AG04449 (cell line): ENCODE data around the gene SAMM50.

Source experiments
- CTCF ChIA-PET: fragments of 350-600 bp; formaldehyde crosslinking; extraction: SDS; loops from one replicate; lab custom pipeline; 2021; ENCODE audit warnings: antibody characterized with exemption; lab: Yijun Ruan, JAX
- POLR2A ChIA-PET: fragments of 400-600, 350-600 bp; formaldehyde crosslinking; extraction: SDS; loops from one replicate; lab custom pipeline; 2020; ENCODE audit warnings: antibody characterized with exemption, inconsistent platforms; lab: Yijun Ruan, JAX
- DNase-seq: peaks from one replicate; pipeline ENCODE4 v3.0.0-alpha.2; 2010; ENCODE audit warnings: low read depth, low spot score
- H3K4me3 ChIP-seq: 2 replicates; pipeline ENCODE4 v1.5.1; 2011; ENCODE audit warnings: low read depth, mild to moderate bottlenecking, control low read depth, low read length
- CTCF ChIP-seq: IDR thresholded peaks from one replicate; pipeline ENCODE4 v1.5.1; 2011; ENCODE audit warnings: mild to moderate bottlenecking, moderate library complexity, low read length, control low read depth, inconsistent platforms; ENCODE audit not compliant: insufficient read depth; ENCODE audit errors: missing control alignments

SAMM50 gene

GRCh38 chr22:43924877-43925276 is 30.4 kb upstream of the SAMM50 start:
- peak overlapping the region; percentile 39 for H3K4me3 ChIP-seq
- CTCF ChIA-PET = interaction anchor here (2.2 kb wide), 1 partner anchor 20 kb away, joined by 7 read pairs; no protein-coding TSS in a partner anchor
- TF ChIP-seq CTCF = no peak
- POLR2A ChIA-PET = interaction anchor here (0.6 kb wide), 1 partner anchor 19 kb away, joined by 3 read pairs; no protein-coding TSS in a partner anchor
- no peak for DNase-seq

GRCh38 chr22:43925433-43926348 is 29.6 kb upstream of the SAMM50 start:
- TF ChIP-seq CTCF = no peak
- ChIA-PET CTCF (interaction anchor here (2.2 kb wide), 1 partner anchor 19 kb away, joined by 7 read pairs; no protein-coding TSS in a partner anchor), POLR2A (no interaction called here)
- no peak for DNase-seq
- no peak overlapping the region for H3K4me3 ChIP-seq

- DNase-seq = no peak
- ChIA-PET POLR2A (no interaction called here), CTCF (interaction anchor here (2.2 kb wide), 1 partner anchor 19 kb away, joined by 7 read pairs; no protein-coding TSS in a partner anchor)
- no peak for TF ChIP-seq CTCF
- no peak overlapping the region for H3K4me3 ChIP-seq
Observed at GRCh38 chr22:43926349-43926710, 28.9 kb upstream of the SAMM50 start.

GRCh38 chr22:43928468-43928867 is 26.8 kb upstream of the SAMM50 start:
- H3K4me3 ChIP-seq = no peak overlapping the region
- no peak for DNase-seq
- ChIA-PET CTCF (interaction anchor here (1.1 to 2.7 kb wide), 4 partner anchors 10 to 44 kb away, joined by 3 to 8 read pairs (median 3); no protein-coding TSS in a partner anchor), POLR2A (no interaction called here)
- TF ChIP-seq CTCF = no peak

GRCh38 chr22:43928908-43929307 is 26.3 kb upstream of the SAMM50 start:
- TF ChIP-seq CTCF = no peak
- ChIA-PET CTCF (interaction anchor here (1.1 to 5.7 kb wide), 5 partner anchors 10 to 44 kb away, joined by 3 to 58 read pairs (median 3); no protein-coding TSS in a partner anchor), POLR2A (no interaction called here)
- no peak overlapping the region for H3K4me3 ChIP-seq
- DNase-seq = no peak

- TF ChIP-seq CTCF = no peak
- CTCF ChIA-PET = interaction anchor here (0.7 to 5.7 kb wide), 4 partner anchors 8 to 49 kb away, joined by 4 to 58 read pairs (median 4); partner anchors contain the start of gene PNPLA3
- no peak for DNase-seq
- H3K4me3 ChIP-seq = no peak overlapping the region
- POLR2A ChIA-PET = no interaction called here
Observed at GRCh38 chr22:43931771-43932170, 23.5 kb upstream of the SAMM50 start.
